ENCODE data around the gene NEDD8. TPM values are rescaled to one million over a fixed set of nuclear protein-coding genes. Genes with fewer than 3 reads are reported as not detected.

The NEDD8 gene
- total and polyA plus RNA-seq, 2 donors (not counting 1 experiment from before 2014, with no cell fraction given) = 86.7 to 98.5 TPM

GRCh38 chr14:24270537-24271133 lies 38.5 kb upstream of the NEDD8 start:
- POLR2A ChIA-PET = interaction anchor here (0.6 to 2.9 kb wide), 17 partner anchors 10 to 710 kb away, joined by 3 to 51 read pairs (median 5); partner anchors contain the start of genes CBLN3, DHRS1, EMC9 and IPO4
- intact Hi-C loops (cut with micrococcal nuclease) = loop anchor here (1.0 to 10.0 kb wide), 12 partner anchors 9 to 161 kb away; partner anchors contain the start of genes CHMP4A, DCAF11, EMC9 and GMPR2

More at GRCh38 chr14:24270537-24271133, 38.5 kb upstream of the NEDD8 start:
- Histone ChIP-seq H4K20me1 (ENCODE audit: control insufficient read depth, insufficient read depth, low read length, poor library complexity, severe bottlenecking) (no peaks in the 10 kb centered on the region), H3K4me1 (ENCODE audit: control insufficient read depth in 2 of 2, insufficient read depth in 2 of 2, low read length in 2 of 2) (peaks cover 32 to 39% of the 10 kb centered on the region in 2 donors), H3K4me2 (replicated peaks; ENCODE audit: low read depth, low read length, poor library complexity, severe bottlenecking) (peak overlapping the region; percentile 86), H3K27ac (ENCODE audit: low read length in 2 of 2) (peak overlapping the region; percentile 90 to 97), H3K79me2 (ENCODE audit: control insufficient read depth, insufficient read depth, low read length) (peaks cover 18% of the 10 kb centered on the region), H3K9ac (ENCODE audit: low read length) (peak overlapping the region; percentile 90), H2AFZ (ENCODE audit: insufficient read depth, low read depth, low read length, poor library complexity, severe bottlenecking) (peak overlapping the region; percentile 79), H3K4me3 (ENCODE audit: control extremely low read depth in 1 of 5, extremely low read depth in 1 of 5, insufficient read depth in 1 of 5, low read depth in 2 of 5, low read length in 4 of 5) (peak overlapping the region; percentile 45 to 96 (median 93)), H3K27me3 (replicated peaks in 1 of 4; ENCODE audit: control extremely low read depth in 1 of 4, control insufficient read depth in 3 of 4, insufficient read depth in 4 of 4, low read length in 3 of 4) (no peaks in the 10 kb centered on the region), H3K36me3 (replicated peaks in 1 of 2; ENCODE audit: control extremely low read depth in 1 of 2, control insufficient read depth in 1 of 2, extremely low read depth in 1 of 2, insufficient read depth in 2 of 2, low read length in 1 of 2) (peaks cover 0 to 33% of the 10 kb centered on the region in 2 experiments), H3K9me3 (ENCODE audit: control extremely low read depth in 1 of 3, control insufficient read depth in 2 of 3, insufficient read depth in 1 of 3, low read length in 2 of 3) (no peaks in the 10 kb centered on the region)
- WGBS (ENCODE audit: insufficient coverage) = 21% methylated on average over 10 of the region's 13 CpGs
- ATAC-seq (ENCODE audit: low read depth) (no peak), DNase-seq (no peak)
- TF ChIP-seq CTCF (IDR thresholded peaks at IDR 0.05) = no peak
- no peak for TF ChIP-seq EZH2 (IDR thresholded peaks at IDR 0.05; ENCODE audit: borderline replicate concordance, insufficient read depth, low read depth, low read length, poor library complexity, severe bottlenecking)
- no peaks in the 10 kb centered on the region for H3K9me3 Mint-ChIP-seq (ENCODE audit: insufficient read depth)
- H3K4me1 Mint-ChIP-seq = peaks cover 47% of the 10 kb centered on the region
- peak overlapping the region; percentile 94 for H3K4me3 Mint-ChIP-seq
- H3K27me3 Mint-ChIP-seq = no peaks in the 10 kb centered on the region
- H3K27ac Mint-ChIP-seq = peak overlapping the region; percentile 94
- CTCF ChIA-PET = interaction anchor here (1.0 to 4.2 kb wide), 22 partner anchors 9 to 178 kb away, joined by 3 to 40 read pairs (median 4); partner anchors contain the start of genes CHMP4A, CIDEB, IRF9 and LTB4R
